HepG2 (cell line): ENCODE data around the gene DMXL1. TPM values are rescaled to one million over a fixed set of nuclear protein-coding genes. Genes with fewer than 3 reads are reported as not detected.

Source experiments
- ATAC-seq: fragments of 200-7000 bp; cut with Tn5 transposase; 3 replicates; pipeline ENCODE4 v1.9.1; 2020; ENCODE audit warnings: mild to moderate bottlenecking, moderate library complexity
- BruUV-seq: library from RNA; stranded (reverse); fragments of 400-500 nt; replicated peaks from 2 replicates; lab custom pipeline; 2021; lab: Mats Ljungman, UMichigan
- CTCF ChIA-PET: fragments of 300-600 bp; formaldehyde crosslinking; extraction: SDS; loops from one replicate; lab custom pipeline; 2021; ENCODE audit warnings: low total read pairs, inconsistent platforms, low intra/inter-chr PET ratio; lab: Yijun Ruan, JAX
- POLR2A ChIA-PET: fragments of 350-600 bp; sonication (Branson Sonifier 250); formaldehyde crosslinking; loops from one replicate; lab custom pipeline; 2020; ENCODE audit warnings: antibody characterized with exemption, inconsistent platforms; lab: Yijun Ruan, JAX
- DNase-seq: peaks from one replicate; pipeline ENCODE4 v3.0.0-alpha.2; 2015; ENCODE audit warnings: low spot score
- FAIRE-seq: peaks from 3 replicates; lab custom pipeline; 2011; peaks lifted over from hg19 to GRCh38; lab: Jason Lieb, UNC
- H2AFZ ChIP-seq: one replicate; pipeline ENCODE4 v1.6.1; 2011; ENCODE audit warnings: low read length, inconsistent platforms
- H3K27ac ChIP-seq: fragments of 300-600 bp; 3 replicates; pipeline ENCODE4 v1.8.0; 2011; ENCODE audit warnings: mixed run types, mild to moderate bottlenecking, mixed read lengths, low read length, inconsistent platforms; ENCODE audit not compliant: insufficient read depth; ENCODE audit errors: extremely low read length
- H3K27me3 ChIP-seq, 2 experiments: fragments of 200-600 bp in 1 of 2; 2 replicates in 1 of 2; 3 replicates in 1 of 2; pipeline versions ENCODE4 v1.6.0 to v1.8.0; 2011; ENCODE audit warnings: low read length in 2 of 2, mild to moderate bottlenecking in 2 of 2, moderate library complexity in 2 of 2, inconsistent platforms in 1 of 2; ENCODE audit not compliant: insufficient read depth in 2 of 2, control insufficient read depth in 1 of 2
- H3K36me3 ChIP-seq, 2 experiments: fragments of 200-600 bp in 1 of 2; replicated peaks in 1 of 2; 2 replicates in 1 of 2; 3 replicates in 1 of 2; pipeline versions ENCODE4 v1.5.1 to v1.8.0; 2011; ENCODE audit warnings: low read length in 2 of 2, inconsistent platforms in 1 of 2; ENCODE audit not compliant: insufficient read depth in 2 of 2, control insufficient read depth in 1 of 2
- H3K4me1 ChIP-seq: 2 replicates; pipeline ENCODE4 v1.5.1; 2012; ENCODE audit warnings: low read length, inconsistent platforms; ENCODE audit not compliant: insufficient read depth
- H3K4me2 ChIP-seq: 2 replicates; pipeline ENCODE4 v1.6.0; 2011; ENCODE audit warnings: low read depth, low read length, inconsistent platforms
- H3K4me3 ChIP-seq, 3 experiments: fragments of 200-600 bp in 1 of 3; sonication (generic), shearing (Covaris generic) in 1 of 3; replicated peaks in 1 of 3; 2 replicates each; pipeline ENCODE4 v1.5.1; 2011 to 2016; ENCODE audit warnings: low read length in 3 of 3, inconsistent platforms in 2 of 3, low read depth in 2 of 3, mild to moderate bottlenecking in 2 of 3, control low read depth in 1 of 3, mixed read lengths in 1 of 3; ENCODE audit not compliant: insufficient read depth in 1 of 3
- H3K79me2 ChIP-seq: one replicate; pipeline ENCODE4 v1.6.1; 2011; ENCODE audit warnings: low read length, inconsistent platforms; ENCODE audit not compliant: insufficient read depth
- H3K9ac ChIP-seq: 2 replicates; pipeline ENCODE4 v1.6.0; 2011; ENCODE audit warnings: mild to moderate bottlenecking, low read depth, low read length, inconsistent platforms; ENCODE audit not compliant: insufficient read depth
- H3K9me3 ChIP-seq: 2 replicates; pipeline ENCODE4 v1.5.1; 2012; ENCODE audit warnings: mild to moderate bottlenecking, low read length
- H4K20me1 ChIP-seq: 2 replicates; pipeline ENCODE4 v1.6.0; 2011; ENCODE audit warnings: inconsistent platforms, mild to moderate bottlenecking, low read length, moderate library complexity; ENCODE audit not compliant: insufficient read depth
- EHMT2 ChIP-seq: fragments of 200-600 bp; sonication (generic); IDR thresholded peaks from 2 replicates; pipeline ENCODE4 v1.7.0; 2017; ENCODE audit warnings: antibody characterized with exemption, low read depth, low read length, borderline replicate concordance
- TEF ChIP-seq: sonication (generic); formaldehyde crosslinking; IDR thresholded peaks from 2 replicates; pipeline ENCODE4 v1.5.0; 2020; ENCODE audit warnings: missing genetic modification reagents
- ZBTB43 ChIP-seq: sonication (generic); formaldehyde crosslinking; conservative IDR thresholded peaks from 2 replicates; pipeline ENCODE4 v1.4.0; 2020; ENCODE audit warnings: missing genetic modification reagents
- ZNF644 ChIP-seq: IDR thresholded peaks from 2 replicates; pipeline ENCODE4 v1.6.1; 2016; ENCODE audit warnings: low read depth
- ZSCAN25 ChIP-seq: sonication (generic); formaldehyde crosslinking; IDR thresholded peaks from 2 replicates; pipeline ENCODE4 v1.8.0; 2022; ENCODE audit warnings: mild to moderate bottlenecking, missing genetic modification reagents
- WGBS: methylation state at CpG from one replicate; pipeline ENCODE4 v1.1.6; 2017; ENCODE audit warnings: low lambda C conversion rate; 5-methylcytosine and 5-hydroxymethylcytosine counted together
- in situ Hi-C: cut with HindIII; loops from 2 replicates; pipeline ENCODE4 v1.10.0; 2017; ENCODE audit warnings: low pct_unique_long_range_greater_than_20kb; ENCODE audit not compliant: extremely low pct_ligation_motif_present
- intact Hi-C: fragments of 100-400 bp; cut with micrococcal nuclease; formaldehyde crosslinking; loops from one replicate; pipeline ENCODE4 v1.10.0; 2022; ENCODE audit not compliant: unreplicated experiment
- polyA plus RNA-seq, 8 experiments: library from polyadenylated mRNA; depleted of rRNA in 3 of 8; stranded (reverse) in 7 of 8; unstranded in 1 of 8; fragments of >200 nt; fragmentation: Illumina TruSeq in 4 of 8; extraction: Trizol in 4 of 8; gene quantifications; 2 replicates each; pipeline versions ENCODE4 v1.2.1 to v1.2.3, GENCODE V29; 2011 to 2016; ENCODE audit warnings: low read depth in 4 of 8, missing spikeins in 1 of 8, mixed read lengths in 1 of 8; ENCODE audit not compliant: insufficient read depth in 1 of 8
- total RNA-seq, 5 experiments: library from RNA; depleted of rRNA; stranded (reverse); fragments of >200 nt; fragmentation: Illumina TruSeq; extraction: Trizol; gene quantifications; 2 replicates each; pipeline ENCODE4 v1.2.3, GENCODE V29; 2016; ENCODE audit warnings: low read depth in 1 of 5

The DMXL1 gene
- total and polyA plus RNA-seq, 2 of the 13 experiments (the other 11 are each of a cell fraction or from before 2014, with no cell fraction given): 6.9 to 18.6 TPM

GRCh38 chr5:119270960-119271757 lies 200.3 kb downstream of the DMXL1 start:
- in situ Hi-C loops: no loop called here

More at GRCh38 chr5:119270960-119271757, 200.3 kb downstream of the DMXL1 start:
- Histone ChIP-seq H3K27me3 (no peaks in the 10 kb centered on the region; a peak in 1 of 5 replicates), H3K36me3 (no peaks in the 10 kb centered on the region), H3K9ac (no peak overlapping the region), H3K27ac (no peak overlapping the region), H3K4me3 (no peak overlapping the region; a peak in 1 of 6 replicates), H3K9me3 (no peaks in the 10 kb centered on the region), H4K20me1 (no peaks in the 10 kb centered on the region), H3K4me2 (no peak overlapping the region), H3K4me1 (peaks cover 52% of the 10 kb centered on the region), H3K79me2 (peaks cover 3% of the 10 kb centered on the region), H2AFZ (no peak overlapping the region)
- WGBS: 98% methylated on average over 6 of the region's 6 CpGs
- no peak for DNase-seq
- TF ChIP-seq ZNF644 (CRISPR knock-in tag): no peak
- no peak for TF ChIP-seq ZSCAN25 (CRISPR knock-in tag)
- TF ChIP-seq EHMT2: no peak
- no peak for TF ChIP-seq ZBTB43 (CRISPR knock-in tag)
- no peak for TF ChIP-seq TEF
- POLR2A ChIA-PET: no interaction called here
- no TSS peak for BruUV-seq
- CTCF ChIA-PET: no interaction called here
- intact Hi-C loops: no loop called here
- no peak for FAIRE-seq
- no peak for ATAC-seq
